ENCODE data around the gene FRMD1.

The FRMD1 gene

DNA sequence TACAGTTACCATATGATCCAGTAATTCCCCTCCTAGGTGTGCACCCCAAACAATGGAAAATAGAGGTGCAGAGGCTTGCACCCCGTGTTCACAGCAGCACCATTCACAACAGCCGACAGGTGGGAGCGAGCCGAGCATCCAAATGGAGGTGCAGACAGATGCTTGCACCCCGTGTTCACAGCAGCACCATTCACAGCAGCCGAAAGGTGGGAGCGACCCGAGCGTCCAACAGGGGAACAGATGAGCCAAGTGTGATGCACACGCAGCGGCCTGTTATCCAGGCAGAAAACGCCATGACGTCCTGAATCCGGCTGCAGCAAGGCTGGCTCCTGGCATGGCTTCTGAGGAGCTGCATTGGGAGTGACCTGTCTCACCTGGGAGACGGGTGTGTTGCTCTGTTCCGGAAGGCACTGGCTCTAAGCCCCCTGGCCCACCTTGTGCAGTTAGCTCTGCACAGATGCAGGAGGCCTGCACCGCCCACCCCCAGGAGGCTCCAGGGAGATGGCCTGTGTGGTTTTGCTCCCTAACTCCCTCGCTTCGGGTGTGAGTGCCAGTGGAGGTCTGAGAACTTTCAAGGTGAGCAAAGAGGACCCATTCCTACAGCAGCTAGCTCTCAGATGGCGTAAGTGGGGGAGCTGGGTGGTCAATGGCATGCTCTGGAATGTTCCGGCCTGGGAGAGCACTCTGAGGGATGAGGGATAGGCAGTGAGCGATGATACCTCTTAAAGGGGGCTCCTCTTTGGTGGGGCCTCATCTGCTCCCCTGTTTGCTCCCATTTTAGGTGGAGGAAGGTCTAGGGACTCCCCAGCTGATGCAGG, 47.8 kb upstream of the FRMD1 start:
- no peaks in the 10 kb centered on the region for H3K9me3 ChIP-seq (ENCODE audit: control insufficient read depth, insufficient read depth, low read depth, low read length)
- ChIA-PET POLR2A (interaction anchor here (0.6 kb wide), 1 partner anchor 30 kb away, joined by 3 read pairs; no protein-coding TSS in a partner anchor), CTCF (no interaction called here)
- no peak for TF ChIP-seq ZBTB17 (tag by site-specific recombination; IDR thresholded peaks at IDR 0.05)
- no peak for TF ChIP-seq PATZ1 (tag by site-specific recombination; IDR thresholded peaks at IDR 0.05)
- no peaks in the 10 kb centered on the region for H3K36me3 ChIP-seq (ENCODE audit: control insufficient read depth in 2 of 2, insufficient read depth in 1 of 2, low read length in 2 of 2)
- no peaks in the 10 kb centered on the region for H3K4me1 ChIP-seq (ENCODE audit: control insufficient read depth, insufficient read depth, low read length)
- no peak overlapping the region for H3K27ac ChIP-seq (ENCODE audit: extremely low read depth, low read depth, low read length)
- H3K4me3 ChIP-seq (ENCODE audit: low read depth, low read length), result no peak overlapping the region

DNA sequence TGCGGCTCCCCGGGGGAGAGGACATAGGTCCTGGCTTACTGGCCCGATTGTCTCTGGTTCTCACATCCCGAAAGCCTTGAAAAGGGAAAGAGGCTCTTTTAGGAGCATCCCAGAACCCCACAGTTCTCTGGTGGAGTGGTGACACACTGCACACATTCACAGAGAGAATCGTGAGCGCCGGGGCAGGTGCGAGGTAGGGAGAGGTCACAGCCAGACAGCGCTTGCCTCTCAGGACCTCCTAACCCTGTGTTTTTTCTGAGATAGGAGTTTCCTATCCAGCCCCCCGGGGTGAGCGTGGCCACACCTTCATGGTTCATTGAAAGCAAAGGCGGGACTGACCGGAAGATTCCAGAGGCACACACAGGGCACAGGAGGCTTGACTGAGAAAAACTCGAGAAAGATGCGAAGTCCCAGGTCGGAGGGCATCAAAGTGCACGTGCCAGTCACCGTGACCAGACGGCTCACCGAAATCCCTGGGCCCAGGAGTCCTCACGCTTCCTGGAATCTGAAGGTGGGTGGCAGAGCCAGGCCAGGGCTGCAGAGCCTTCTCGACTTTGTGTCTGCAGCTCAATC, 46.5 kb upstream of the FRMD1 start:
- Histone ChIP-seq H3K27ac (ENCODE audit: extremely low read depth, low read depth, low read length) (no peak overlapping the region), H3K9me3 (ENCODE audit: control insufficient read depth, insufficient read depth, low read depth, low read length) (no peaks in the 10 kb centered on the region), H3K4me1 (ENCODE audit: control insufficient read depth, insufficient read depth, low read length) (no peaks in the 10 kb centered on the region), H3K36me3 (ENCODE audit: control insufficient read depth in 2 of 2, insufficient read depth in 1 of 2, low read length in 2 of 2) (no peaks in the 10 kb centered on the region), H3K4me3 (ENCODE audit: low read depth, low read length) (no peak overlapping the region)
- POLR2A ChIA-PET, result no interaction called here
- CTCF ChIA-PET, result no interaction called here
- TF ChIP-seq, protein P1, sequence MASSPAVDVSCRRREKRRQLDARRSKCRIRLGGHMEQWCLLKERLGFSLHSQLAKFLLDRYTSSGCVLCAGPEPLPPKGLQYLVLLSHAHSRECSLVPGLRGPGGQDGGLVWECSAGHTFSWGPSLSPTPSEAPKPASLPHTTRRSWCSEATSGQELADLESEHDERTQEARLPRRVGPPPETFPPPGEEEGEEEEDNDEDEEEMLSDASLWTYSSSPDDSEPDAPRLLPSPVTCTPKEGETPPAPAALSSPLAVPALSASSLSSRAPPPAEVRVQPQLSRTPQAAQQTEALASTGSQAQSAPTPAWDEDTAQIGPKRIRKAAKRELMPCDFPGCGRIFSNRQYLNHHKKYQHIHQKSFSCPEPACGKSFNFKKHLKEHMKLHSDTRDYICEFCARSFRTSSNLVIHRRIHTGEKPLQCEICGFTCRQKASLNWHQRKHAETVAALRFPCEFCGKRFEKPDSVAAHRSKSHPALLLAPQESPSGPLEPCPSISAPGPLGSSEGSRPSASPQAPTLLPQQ (tag by site-specific recombination; IDR thresholded peaks at IDR 0.05), result no peak
- TF ChIP-seq, protein P2, sequence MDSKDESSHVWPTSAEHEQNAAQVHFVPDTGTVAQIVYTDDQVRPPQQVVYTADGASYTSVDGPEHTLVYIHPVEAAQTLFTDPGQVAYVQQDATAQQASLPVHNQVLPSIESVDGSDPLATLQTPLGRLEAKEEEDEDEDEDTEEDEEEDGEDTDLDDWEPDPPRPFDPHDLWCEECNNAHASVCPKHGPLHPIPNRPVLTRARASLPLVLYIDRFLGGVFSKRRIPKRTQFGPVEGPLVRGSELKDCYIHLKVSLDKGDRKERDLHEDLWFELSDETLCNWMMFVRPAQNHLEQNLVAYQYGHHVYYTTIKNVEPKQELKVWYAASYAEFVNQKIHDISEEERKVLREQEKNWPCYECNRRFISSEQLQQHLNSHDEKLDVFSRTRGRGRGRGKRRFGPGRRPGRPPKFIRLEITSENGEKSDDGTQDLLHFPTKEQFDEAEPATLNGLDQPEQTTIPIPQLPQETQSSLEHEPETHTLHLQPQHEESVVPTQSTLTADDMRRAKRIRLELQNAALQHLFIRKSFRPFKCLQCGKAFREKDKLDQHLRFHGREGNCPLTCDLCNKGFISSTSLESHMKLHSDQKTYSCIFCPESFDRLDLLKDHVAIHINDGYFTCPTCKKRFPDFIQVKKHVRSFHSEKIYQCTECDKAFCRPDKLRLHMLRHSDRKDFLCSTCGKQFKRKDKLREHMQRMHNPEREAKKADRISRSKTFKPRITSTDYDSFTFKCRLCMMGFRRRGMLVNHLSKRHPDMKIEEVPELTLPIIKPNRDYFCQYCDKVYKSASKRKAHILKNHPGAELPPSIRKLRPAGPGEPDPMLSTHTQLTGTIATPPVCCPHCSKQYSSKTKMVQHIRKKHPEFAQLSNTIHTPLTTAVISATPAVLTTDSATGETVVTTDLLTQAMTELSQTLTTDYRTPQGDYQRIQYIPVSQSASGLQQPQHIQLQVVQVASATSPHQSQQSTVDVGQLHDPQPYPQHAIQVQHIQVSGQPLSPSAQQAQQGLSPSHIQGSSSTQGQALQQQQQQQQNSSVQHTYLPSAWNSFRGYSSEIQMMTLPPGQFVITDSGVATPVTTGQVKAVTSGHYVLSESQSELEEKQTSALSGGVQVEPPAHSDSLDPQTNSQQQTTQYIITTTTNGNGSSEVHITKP (tag by site-specific recombination; IDR thresholded peaks at IDR 0.05), result no peak
- TF ChIP-seq ZNF654 (tag by site-specific recombination; IDR thresholded peaks at IDR 0.05; ENCODE audit: low read depth) (no peak), PRDM6 (tag by site-specific recombination; IDR thresholded peaks at IDR 0.05) (no peak), SALL2 (tag by site-specific recombination; IDR thresholded peaks at IDR 0.05; ENCODE audit: borderline replicate concordance) (no peak), ZNF133 (tag by site-specific recombination; IDR thresholded peaks at IDR 0.05) (no peak), ZNF626 (tag by site-specific recombination; IDR thresholded peaks at IDR 0.05) (no peak), TSHZ1 (tag by site-specific recombination; IDR thresholded peaks at IDR 0.05; ENCODE audit: borderline replicate concordance) (no peak), ZNF148 (tag by site-specific recombination; IDR thresholded peaks at IDR 0.05; ENCODE audit: borderline replicate concordance) (no peak), GLI2 (tag by site-specific recombination; IDR thresholded peaks at IDR 0.05; ENCODE audit: borderline replicate concordance, low read depth) (no peak), KLF1 (tag by site-specific recombination; IDR thresholded peaks at IDR 0.05) (no peak), ZNF404 (tag by site-specific recombination; IDR thresholded peaks at IDR 0.05) (no peak), ZNF596 (tag by site-specific recombination; IDR thresholded peaks at IDR 0.05) (no peak), ZIC2 (tag by site-specific recombination; IDR thresholded peaks at IDR 0.05) (no peak), IKZF3 (tag by site-specific recombination; IDR thresholded peaks at IDR 0.05) (no peak)
